T-cell (primary cell): ENCODE results near the gene RHOT2. TPM values are rescaled to one million over a fixed set of nuclear protein-coding genes. Genes with fewer than 3 reads are reported as not detected.

Experiments
- ATAC-seq, 4 experiments: fragments of 200-7000 bp in 3 of 4; fragments of 150-1000 bp in 1 of 4; cut with Tn5 transposase; replicated peaks in 1 of 4; 1 replicate in 3 of 4; 2 replicates in 1 of 4; pipeline ENCODE4 v1.10.0; 2021; ENCODE audit warnings: moderate library complexity in 3 of 4, mild to moderate bottlenecking in 2 of 4, moderate number of reproducible peaks in 1 of 4
- CTCF ChIA-PET, 2 donors: fragments of 300-600 bp; sonication (Branson Sonifier 250); formaldehyde crosslinking; loops; one replicate each; lab custom pipeline; 2022; ENCODE audit warnings: antibody characterized with exemption in 2 of 2; lab: Charles Lee
- POLR2A ChIA-PET, 2 donors: fragments of 300-600 bp; sonication (Branson Sonifier 250); formaldehyde crosslinking; loops; one replicate each; lab custom pipeline; 2022; ENCODE audit warnings: antibody characterized with exemption in 2 of 2; lab: Charles Lee
- DNase-seq, 35 experiments: peaks; one replicate each; pipeline versions ENCODE4 v3.0.0 to v3.0.0-alpha.2; 2013 to 2023
- H3K27ac ChIP-seq: one replicate; pipeline ENCODE4 v1.5.1; 2013; ENCODE audit warnings: low read length
- H3K27me3 ChIP-seq, 2 experiments: replicated peaks in 1 of 2; 1 replicate in 1 of 2; 2 replicates in 1 of 2; pipeline versions ENCODE4 v1.6.1 to v1.7.0; 2013; ENCODE audit warnings: low read length in 1 of 2, mixed read lengths in 1 of 2; ENCODE audit not compliant: control insufficient read depth in 2 of 2, insufficient read depth in 2 of 2; ENCODE audit errors: extremely low read depth in 1 of 2
- H3K36me3 ChIP-seq, 2 donors: 1 replicate in 1 of 2; 2 replicates in 1 of 2; pipeline versions ENCODE4 v1.6.1 to v1.7.0; 2013; ENCODE audit warnings: low read length in 1 of 2; ENCODE audit not compliant: control insufficient read depth in 2 of 2, insufficient read depth in 1 of 2; ENCODE audit errors: extremely low read depth in 1 of 2
- H3K4me1 ChIP-seq, 2 experiments: 1 replicate in 1 of 2; 2 replicates in 1 of 2; pipeline versions ENCODE4 v1.6.1 to v1.7.0; 2013; ENCODE audit warnings: low read length in 2 of 2, mixed read lengths in 1 of 2; ENCODE audit not compliant: insufficient read depth in 2 of 2, control insufficient read depth in 1 of 2; ENCODE audit errors: extremely low read depth in 1 of 2
- H3K4me3 ChIP-seq, 2 donors: 1 replicate in 1 of 2; 2 replicates in 1 of 2; pipeline versions ENCODE4 v1.5.1 to v1.7.0; 2013; ENCODE audit warnings: mild to moderate bottlenecking in 2 of 2, low read length in 1 of 2, moderate library complexity in 1 of 2; ENCODE audit not compliant: control insufficient read depth in 1 of 2; ENCODE audit errors: extremely low read depth in 1 of 2
- H3K9me3 ChIP-seq: 2 replicates; pipeline ENCODE4 v1.7.0; 2013
- H3K27ac Mint-ChIP-seq, 2 donors: one replicate each; pipeline ENCODE4 v1.8.0; 2020 to 2021; ENCODE audit warnings: mild to moderate bottlenecking in 2 of 2, mixed read lengths in 2 of 2
- H3K27me3 Mint-ChIP-seq, 2 donors: one replicate each; pipeline ENCODE4 v1.8.0; 2021 to 2022; ENCODE audit warnings: mixed read lengths in 2 of 2
- H3K36me3 Mint-ChIP-seq: one replicate; pipeline ENCODE4 v1.8.0; 2021; ENCODE audit warnings: mixed read lengths
- H3K4me1 Mint-ChIP-seq, 3 donors: one replicate each; pipeline ENCODE4 v1.8.0; 2020 to 2022; ENCODE audit warnings: mixed read lengths in 3 of 3, mild to moderate bottlenecking in 1 of 3
- H3K4me3 Mint-ChIP-seq, 3 donors: one replicate each; pipeline ENCODE4 v1.8.0; 2020 to 2022; ENCODE audit warnings: mild to moderate bottlenecking in 3 of 3, mixed read lengths in 3 of 3, moderate library complexity in 3 of 3
- H3K9me3 Mint-ChIP-seq, 3 donors: one replicate each; pipeline ENCODE4 v1.8.0; 2020 to 2022; ENCODE audit warnings: mixed read lengths in 3 of 3
- WGBS: methylation state at CpG from one replicate; pipeline ENCODE4 v1.1.5; 2013; ENCODE audit warnings: missing lambda C conversion rate; ENCODE audit not compliant: insufficient coverage; 5-methylcytosine and 5-hydroxymethylcytosine counted together
- total RNA-seq, 35 experiments: library from RNA in 6 of 35; stranded (reverse) in 6 of 35; fragments of 120-200 nt in 1 of 35; gene quantifications; one replicate each; pipeline versions ENCODE4 v1.2.1 to v1.2.4 and lab custom pipeline; 2013 to 2026

Gene RHOT2
- total RNA-seq, 5 donors from 2014 or later (not counting 1 experiment from before 2014, with no cell fraction given): 181 to 320 (median 286) TPM

DNA sequence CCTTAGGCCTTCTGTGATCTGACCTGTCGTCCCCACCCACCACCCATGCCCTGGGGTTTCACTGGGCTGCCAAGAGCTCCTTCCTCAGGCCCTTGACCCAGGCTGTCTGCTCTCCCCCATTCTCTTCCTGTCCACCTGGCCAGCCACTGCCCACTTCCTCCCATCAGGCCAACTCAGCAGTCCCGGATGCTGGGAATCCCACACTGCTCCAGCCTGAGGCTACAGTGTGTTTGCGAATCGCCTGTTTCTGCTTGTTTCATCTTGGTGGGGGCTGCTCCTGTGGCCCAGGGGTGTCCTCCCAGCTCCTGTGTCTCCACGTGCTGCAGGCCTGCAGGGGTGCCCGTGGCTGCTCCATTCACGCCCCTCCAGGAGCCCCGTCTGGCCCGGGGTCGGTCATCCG, 46.1 kb downstream of the RHOT2 start:
- Histone ChIP-seq H3K27me3 (peaks cover under 1 to 63% of the 10 kb centered on the region in 2 experiments), H3K27ac (no peak overlapping the region), H3K4me1 (peaks cover 0 to 36% of the 10 kb centered on the region in 2 experiments), H3K36me3 (no peaks in the 10 kb centered on the region), H3K4me3 (no peak overlapping the region), H3K9me3 (no peaks in the 10 kb centered on the region)
- Mint-ChIP-seq H3K4me3 (peak overlapping the region in 2 of 3 donors; percentile 21 to 51), H3K27ac (peak overlapping the region in 1 of 2 donors; percentile 39), H3K27me3 (peaks cover 14 to 28% of the 10 kb centered on the region in 2 donors), H3K36me3 (no peaks in the 10 kb centered on the region), H3K9me3 (no peaks in the 10 kb centered on the region), H3K4me1 (peaks cover 7 to 16% (median 10%) of the 10 kb centered on the region in 3 donors)
- 67% methylated on average over 10 of the region's 11 CpGs for WGBS
- DNase-seq (no peak), ATAC-seq (no peak)
- ChIA-PET POLR2A (interaction anchor here in 1 of 2 donors (0.6 kb wide), 1 partner anchor 29 kb away, joined by 3 read pairs; no protein-coding TSS in a partner anchor), CTCF (no interaction called here)

DNA sequence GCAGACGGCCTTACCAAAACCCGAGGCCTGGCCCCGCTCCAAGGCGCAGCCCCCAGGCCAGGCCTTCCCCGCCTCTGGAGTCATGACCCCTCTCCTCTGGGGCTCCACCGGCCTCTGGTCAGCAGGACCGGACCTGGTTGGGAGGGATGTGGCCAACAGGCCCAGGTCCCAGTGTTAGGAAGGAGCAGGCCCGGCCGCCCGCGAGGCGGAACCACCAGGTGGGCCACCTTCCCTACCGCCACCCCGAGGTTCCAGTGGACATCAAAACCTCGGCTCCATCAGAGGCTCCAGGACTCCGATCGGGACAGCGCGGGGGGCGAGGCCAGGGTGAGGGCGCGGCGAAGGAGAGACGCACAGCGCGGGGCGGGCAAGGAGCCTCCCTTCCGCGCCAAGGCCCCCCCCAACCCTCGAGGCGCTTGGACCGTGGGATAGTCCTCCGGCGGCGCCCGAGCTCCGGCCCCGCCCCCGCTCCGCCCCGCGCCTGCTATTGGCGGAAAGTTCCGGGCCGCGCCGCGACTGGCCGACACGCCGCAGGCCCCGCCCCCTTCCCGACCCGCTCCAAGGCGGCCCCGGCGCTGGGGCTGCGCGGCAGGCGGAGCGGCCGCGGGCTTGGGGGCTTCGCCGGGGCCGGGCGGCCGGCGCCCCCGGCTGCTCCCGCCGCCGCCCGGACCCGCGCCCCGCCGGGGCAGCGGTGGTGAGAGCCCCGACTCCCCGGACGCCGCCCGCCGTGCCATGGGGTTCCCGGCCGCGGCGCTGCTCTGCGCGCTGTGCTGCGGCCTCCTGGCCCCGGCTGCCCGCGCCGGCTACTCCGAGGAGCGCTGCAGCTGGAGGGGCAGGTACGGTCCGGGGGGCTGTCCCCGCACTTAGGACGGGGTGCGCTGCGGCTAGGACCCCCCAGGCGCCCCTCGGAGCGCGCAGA, 46.9 kb downstream of the RHOT2 start, which contains the start of gene METRN:
Gene METRN, plus strand, starts transcription at position 561 of the 919 bp plus-strand sequence. Its CDS starts 172 bp downstream, at position 733.
- peaks cover 0 to 56% of the 10 kb centered on the region in 2 experiments for H3K27me3 ChIP-seq
- H3K27ac ChIP-seq: no peak within 1 kb of the TSS
- H3K27ac Mint-ChIP-seq: peak within 1 kb of the TSS in 1 of 2 donors; percentile 39
- peak within 1 kb of the TSS; percentile 21 to 56 for H3K4me3 ChIP-seq
- no peaks in the 10 kb centered on the region for H3K9me3 Mint-ChIP-seq
- ChIA-PET POLR2A (interaction anchor here in 1 of 2 donors (0.6 kb wide), 1 partner anchor 29 kb away, joined by 3 read pairs; no protein-coding TSS in a partner anchor), CTCF (no interaction called here)
- H3K4me1 Mint-ChIP-seq: peaks cover 11 to 23% (median 14%) of the 10 kb centered on the region in 3 donors
- H3K27me3 Mint-ChIP-seq: peaks cover 9 to 20% of the 10 kb centered on the region in 2 donors
- ATAC-seq: peak; percentile 90 to 93 (median 91)
- H3K36me3 ChIP-seq: no peaks in the 10 kb centered on the region
- no peaks in the 10 kb centered on the region for H3K36me3 Mint-ChIP-seq
- peak; percentile 66 to 93 (median 81) for DNase-seq
- H3K9me3 ChIP-seq: no peaks in the 10 kb centered on the region
- peak within 1 kb of the TSS; percentile 57 to 68 (median 61) for H3K4me3 Mint-ChIP-seq
- 5% methylated on average over 106 of the region's 108 CpGs for WGBS
- peaks cover 2 to 43% of the 10 kb centered on the region in 2 experiments for H3K4me1 ChIP-seq

DNA sequence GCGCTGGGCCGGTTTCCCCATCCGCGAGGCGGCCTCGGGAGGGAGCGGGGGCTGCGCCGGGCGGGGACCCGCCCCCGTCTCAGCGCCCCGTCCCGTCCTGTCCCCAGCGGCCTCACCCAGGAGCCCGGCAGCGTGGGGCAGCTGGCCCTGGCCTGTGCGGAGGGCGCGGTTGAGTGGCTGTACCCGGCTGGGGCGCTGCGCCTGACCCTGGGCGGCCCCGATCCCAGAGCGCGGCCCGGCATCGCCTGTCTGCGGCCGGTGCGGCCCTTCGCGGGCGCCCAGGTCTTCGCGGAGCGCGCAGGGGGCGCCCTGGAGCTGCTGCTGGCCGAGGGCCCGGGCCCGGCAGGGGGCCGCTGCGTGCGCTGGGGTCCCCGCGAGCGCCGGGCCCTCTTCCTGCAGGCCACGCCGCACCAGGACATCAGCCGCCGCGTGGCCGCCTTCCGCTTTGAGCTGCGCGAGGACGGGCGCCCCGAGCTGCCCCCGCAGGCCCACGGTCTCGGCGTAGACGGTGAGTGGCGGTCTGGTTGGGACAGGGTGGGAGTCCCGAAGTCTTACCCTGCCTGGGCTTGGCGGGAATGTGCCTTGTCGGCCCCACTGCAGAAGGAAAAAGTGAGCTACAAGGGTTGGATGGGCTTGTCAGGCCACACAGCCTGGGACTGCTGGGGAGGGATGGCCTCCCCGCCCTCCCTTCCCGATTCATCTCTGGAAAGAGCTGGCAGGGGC, 47.7 kb downstream of the RHOT2 start:
- peaks cover 18 to 30% (median 21%) of the 10 kb centered on the region in 3 donors for H3K4me1 Mint-ChIP-seq
- POLR2A ChIA-PET: interaction anchor here in 1 of 2 donors (0.5 to 0.8 kb wide), 2 partner anchors 10 to 92 kb away, joined by 3 to 4 read pairs; no protein-coding TSS in a partner anchor
- H3K27ac Mint-ChIP-seq: no peak overlapping the region

GRCh38 chr16:716200-716568, 48.3 kb downstream of the RHOT2 start:
- peaks cover 8 to 12% of the 10 kb centered on the region in 2 donors for H3K27me3 Mint-ChIP-seq
- POLR2A ChIA-PET: interaction anchor here in 1 of 2 donors (0.8 kb wide), 1 partner anchor 9 kb away, joined by 3 read pairs; no protein-coding TSS in a partner anchor
- no peaks in the 10 kb centered on the region for H3K36me3 ChIP-seq
- H3K4me1 Mint-ChIP-seq: peaks cover 19 to 30% (median 21%) of the 10 kb centered on the region in 3 donors
- no peak overlapping the region for H3K4me3 ChIP-seq
- no peak for DNase-seq
- H3K4me1 ChIP-seq: peaks cover 5 to 53% of the 10 kb centered on the region in 2 experiments
- no peak for ATAC-seq
- no peak overlapping the region for H3K27ac ChIP-seq
- H3K4me3 Mint-ChIP-seq: peak overlapping the region; percentile 50 to 68 (median 57)
- H3K27me3 ChIP-seq: peaks cover 0 to 42% of the 10 kb centered on the region in 2 experiments
- no peaks in the 10 kb centered on the region for H3K9me3 Mint-ChIP-seq
- WGBS: 69% methylated on average over 5 of the region's 12 CpGs
- CTCF ChIA-PET: interaction anchor here (0.7 to 0.8 kb wide), 3 partner anchors 12 to 387 kb away, joined by 3 to 6 read pairs (median 3); no protein-coding TSS in a partner anchor
- no peak overlapping the region for H3K27ac Mint-ChIP-seq
- H3K9me3 ChIP-seq: no peaks in the 10 kb centered on the region
- H3K36me3 Mint-ChIP-seq: no peaks in the 10 kb centered on the region

More for the DNA sequence above, 47.7 kb downstream of the RHOT2 start:
- Histone ChIP-seq H3K4me1 (peaks cover 5 to 51% of the 10 kb centered on the region in 2 experiments), H3K27ac (no peak overlapping the region), H3K27me3 (peaks cover 0 to 48% of the 10 kb centered on the region in 2 experiments), H3K9me3 (no peaks in the 10 kb centered on the region), H3K4me3 (peak overlapping the region; percentile 21 to 56), H3K36me3 (no peaks in the 10 kb centered on the region)
- peak overlapping the region; percentile 57 to 68 (median 61) for H3K4me3 Mint-ChIP-seq
- ATAC-seq: peak; percentile 9 to 26 (median 22)
- H3K27me3 Mint-ChIP-seq: peaks cover 9 to 14% of the 10 kb centered on the region in 2 donors
- no peaks in the 10 kb centered on the region for H3K36me3 Mint-ChIP-seq
- no peaks in the 10 kb centered on the region for H3K9me3 Mint-ChIP-seq
- 3% methylated on average over 70 of the region's 74 CpGs for WGBS
- DNase-seq: peak in 1 of 35 experiments; percentile 37
- CTCF ChIA-PET: interaction anchor here (0.7 to 0.8 kb wide), 3 partner anchors 13 to 387 kb away, joined by 3 to 6 read pairs (median 3); no protein-coding TSS in a partner anchor

DNA sequence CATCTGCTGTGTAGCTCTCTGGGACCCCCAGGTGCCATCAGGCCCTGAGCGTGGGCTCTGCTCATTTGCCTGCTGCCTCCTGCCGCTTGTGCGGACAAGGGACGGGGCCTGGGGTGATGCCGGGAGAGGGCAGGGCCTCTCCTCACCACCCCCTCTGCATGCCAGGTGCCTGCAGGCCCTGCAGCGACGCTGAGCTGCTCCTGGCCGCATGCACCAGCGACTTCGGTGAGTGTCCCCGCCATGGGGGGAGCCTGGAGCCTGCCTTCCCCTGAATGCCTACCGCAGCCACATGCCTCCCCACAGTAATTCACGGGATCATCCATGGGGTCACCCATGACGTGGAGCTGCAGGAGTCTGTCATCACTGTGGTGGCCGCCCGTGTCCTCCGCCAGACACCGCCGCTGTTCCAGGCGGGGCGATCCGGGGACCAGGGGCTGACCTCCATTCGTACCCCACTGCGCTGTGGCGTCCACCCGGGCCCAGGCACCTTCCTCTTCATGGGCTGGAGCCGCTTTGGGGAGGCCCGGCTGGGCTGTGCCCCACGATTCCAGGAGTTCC, 48.9 kb downstream of the RHOT2 start:
- Histone ChIP-seq H3K27ac (no peak overlapping the region), H3K4me1 (peaks cover 5 to 53% of the 10 kb centered on the region in 2 experiments), H3K4me3 (no peak overlapping the region), H3K27me3 (peaks cover 0 to 35% of the 10 kb centered on the region in 2 experiments), H3K36me3 (no peaks in the 10 kb centered on the region), H3K9me3 (no peaks in the 10 kb centered on the region)
- ATAC-seq: no peak
- POLR2A ChIA-PET: no interaction called here
- DNase-seq: no peak
- Mint-ChIP-seq H3K27me3 (peaks cover 7 to 8% of the 10 kb centered on the region in 2 donors), H3K4me3 (peak overlapping the region; percentile 47 to 68 (median 50)), H3K4me1 (peaks cover 19 to 30% (median 21%) of the 10 kb centered on the region in 3 donors), H3K36me3 (no peaks in the 10 kb centered on the region), H3K27ac (no peak overlapping the region), H3K9me3 (no peaks in the 10 kb centered on the region)
- CTCF ChIA-PET: no interaction called here
- WGBS: 99% methylated on average over 20 of the region's 29 CpGs
